MCF 10A (cell line): ENCODE data around the gene LRBA. TPM values are rescaled to one million over a fixed set of nuclear protein-coding genes. Genes with fewer than 3 reads are reported as not detected.
"Not testable (repeated sequence)": the region's sequence is repeated elsewhere in the genome, so short reads cannot be mapped to it uniquely, and the experiment has no call there.

Experiments
- BruUV-seq: library from RNA; stranded (reverse); fragments of 400-500 nt; replicated peaks from 2 replicates; lab custom pipeline; 2021; lab: Mats Ljungman, UMichigan
- CTCF ChIA-PET: fragments of 300-600 bp; sonication (Branson Sonifier 250); formaldehyde crosslinking; extraction: SDS; loops from one replicate; lab custom pipeline; 2021; ENCODE audit warnings: antibody characterized with exemption, inconsistent platforms; lab: Yijun Ruan, JAX
- POLR2A ChIA-PET: fragments of 300-600, 350-650 bp; sonication (Branson Sonifier 250); formaldehyde crosslinking; extraction: SDS; loops from one replicate; lab custom pipeline; 2020; ENCODE audit warnings: antibody characterized with exemption, inconsistent platforms; lab: Yijun Ruan, JAX
- DNase-seq: peaks from one replicate; pipeline ENCODE4 v3.0.0-alpha.2; 2018; ENCODE audit not compliant: unreplicated experiment
- H3K27ac Mint-ChIP-seq: one replicate; pipeline ENCODE4 v1.8.0; 2022; ENCODE audit warnings: mild to moderate bottlenecking, low read depth, mixed read lengths; ENCODE audit not compliant: unreplicated experiment
- H3K27me3 Mint-ChIP-seq: one replicate; pipeline ENCODE4 v1.8.0; 2022; ENCODE audit warnings: mixed read lengths; ENCODE audit not compliant: insufficient read depth, unreplicated experiment
- H3K36me3 Mint-ChIP-seq: one replicate; pipeline ENCODE4 v1.8.0; 2022; ENCODE audit warnings: mild to moderate bottlenecking, moderate library complexity, mixed read lengths; ENCODE audit not compliant: insufficient read depth, unreplicated experiment
- H3K4me1 Mint-ChIP-seq: one replicate; pipeline ENCODE4 v1.8.0; 2022; ENCODE audit warnings: mixed read lengths; ENCODE audit not compliant: insufficient read depth, unreplicated experiment
- H3K4me3 Mint-ChIP-seq: one replicate; pipeline ENCODE4 v1.8.0; 2022; ENCODE audit warnings: mild to moderate bottlenecking, moderate library complexity, mixed read lengths; ENCODE audit not compliant: unreplicated experiment
- H3K9me3 Mint-ChIP-seq: one replicate; pipeline ENCODE4 v1.8.0; 2022; ENCODE audit warnings: mixed read lengths; ENCODE audit not compliant: unreplicated experiment
- intact Hi-C: fragments of 100-400 bp; cut with micrococcal nuclease; formaldehyde crosslinking; loops from 2 replicates; pipeline ENCODE4 v1.14.1; 2022
- total RNA-seq: library from RNA; stranded (reverse); gene quantifications from 2 replicates; pipeline ENCODE4 v1.2.3, GENCODE V29; 2022
- TF ChIP-seq, protein P1 (sequence below): fragments of 200-600 bp; IDR thresholded peaks from one replicate; pipeline ENCODE4 v1.8.0; 2022; ENCODE audit warnings: antibody characterized with exemption, mild to moderate bottlenecking; ENCODE audit not compliant: unreplicated experiment

LRBA gene
- total RNA-seq, 1 experiment from 2014 or later = 64.5 TPM

GRCh38 chr4:150540959-150541360 is 474.1 kb downstream of the LRBA start:
- no peaks in the 10 kb centered on the region for H3K36me3 Mint-ChIP-seq
- intact Hi-C loops = no loop called here
- no peaks in the 10 kb centered on the region for H3K27me3 Mint-ChIP-seq
- BruUV-seq = no TSS peak
- no peak for DNase-seq
- H3K4me3 Mint-ChIP-seq = no peak overlapping the region
- ChIA-PET CTCF (interaction anchor here (0.5 to 0.7 kb wide), 2 partner anchors 235 to 391 kb away, joined by 3 to 8 read pairs; no protein-coding TSS in a partner anchor), POLR2A (interaction anchor here (0.7 to 1.5 kb wide), 2 partner anchors 9 to 183 kb away, joined by 3 read pairs; no protein-coding TSS in a partner anchor)
- no peaks in the 10 kb centered on the region for H3K4me1 Mint-ChIP-seq
- TF ChIP-seq, protein P1, sequence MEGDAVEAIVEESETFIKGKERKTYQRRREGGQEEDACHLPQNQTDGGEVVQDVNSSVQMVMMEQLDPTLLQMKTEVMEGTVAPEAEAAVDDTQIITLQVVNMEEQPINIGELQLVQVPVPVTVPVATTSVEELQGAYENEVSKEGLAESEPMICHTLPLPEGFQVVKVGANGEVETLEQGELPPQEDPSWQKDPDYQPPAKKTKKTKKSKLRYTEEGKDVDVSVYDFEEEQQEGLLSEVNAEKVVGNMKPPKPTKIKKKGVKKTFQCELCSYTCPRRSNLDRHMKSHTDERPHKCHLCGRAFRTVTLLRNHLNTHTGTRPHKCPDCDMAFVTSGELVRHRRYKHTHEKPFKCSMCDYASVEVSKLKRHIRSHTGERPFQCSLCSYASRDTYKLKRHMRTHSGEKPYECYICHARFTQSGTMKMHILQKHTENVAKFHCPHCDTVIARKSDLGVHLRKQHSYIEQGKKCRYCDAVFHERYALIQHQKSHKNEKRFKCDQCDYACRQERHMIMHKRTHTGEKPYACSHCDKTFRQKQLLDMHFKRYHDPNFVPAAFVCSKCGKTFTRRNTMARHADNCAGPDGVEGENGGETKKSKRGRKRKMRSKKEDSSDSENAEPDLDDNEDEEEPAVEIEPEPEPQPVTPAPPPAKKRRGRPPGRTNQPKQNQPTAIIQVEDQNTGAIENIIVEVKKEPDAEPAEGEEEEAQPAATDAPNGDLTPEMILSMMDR = no peak
- no peaks in the 10 kb centered on the region for H3K9me3 Mint-ChIP-seq
- no peak overlapping the region for H3K27ac Mint-ChIP-seq

GRCh38 chr4:150540536-150540935 is 474.5 kb downstream of the LRBA start:
- no peak for DNase-seq
- H3K4me1 Mint-ChIP-seq = no peaks in the 10 kb centered on the region
- intact Hi-C loops = no loop called here
- ChIA-PET CTCF (interaction anchor here (0.5 kb wide), 1 partner anchor 391 kb away, joined by 8 read pairs; no protein-coding TSS in a partner anchor), POLR2A (interaction anchor here (0.7 to 1.5 kb wide), 2 partner anchors 10 to 183 kb away, joined by 3 read pairs; no protein-coding TSS in a partner anchor)
- TF ChIP-seq, protein P1 = no peak
- no peaks in the 10 kb centered on the region for H3K27me3 Mint-ChIP-seq
- BruUV-seq = no TSS peak
- no peaks in the 10 kb centered on the region for H3K9me3 Mint-ChIP-seq
- no peak overlapping the region for H3K4me3 Mint-ChIP-seq
- no peaks in the 10 kb centered on the region for H3K36me3 Mint-ChIP-seq
- no peak overlapping the region for H3K27ac Mint-ChIP-seq

GRCh38 chr4:150537911-150538310 is 477.2 kb downstream of the LRBA start:
- DNase-seq, H3K4me1 Mint-ChIP-seq, CTCF ChIA-PET, H3K36me3 Mint-ChIP-seq, BruUV-seq, H3K4me3 Mint-ChIP-seq, H3K27me3 Mint-ChIP-seq, H3K27ac Mint-ChIP-seq, H3K9me3 Mint-ChIP-seq, intact Hi-C loops, POLR2A ChIA-PET: not testable (repeated sequence)

DNA sequence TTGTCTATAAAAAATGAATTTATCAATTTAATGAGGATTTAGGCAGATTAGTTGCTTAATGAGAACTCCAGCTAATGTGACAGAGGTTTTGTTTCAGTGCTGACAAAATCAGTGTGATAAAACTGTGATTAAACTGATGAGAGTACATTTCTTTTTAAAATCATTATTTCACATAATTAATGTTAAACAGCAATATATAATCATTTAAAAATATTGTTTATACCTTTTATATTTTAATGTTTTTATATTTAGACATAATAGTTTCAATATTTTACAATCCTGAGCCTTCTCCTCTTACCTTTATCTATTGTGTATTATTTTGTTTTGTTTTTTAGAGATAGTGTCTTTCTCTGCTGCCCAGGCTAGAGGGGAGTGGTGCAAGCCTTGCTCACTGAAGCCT is 480.3 kb downstream of the LRBA start:
- no peak for DNase-seq
- Mint-ChIP-seq H3K4me1 (no peaks in the 10 kb centered on the region), H3K27me3 (no peaks in the 10 kb centered on the region), H3K4me3 (no peak overlapping the region), H3K27ac (no peak overlapping the region), H3K36me3 (peaks cover 13% of the 10 kb centered on the region), H3K9me3 (no peaks in the 10 kb centered on the region)
- TF ChIP-seq, protein P1 = no peak
- POLR2A ChIA-PET = interaction anchor here (0.7 to 1.4 kb wide), 4 partner anchors 9 to 241 kb away, joined by 3 read pairs; no protein-coding TSS in a partner anchor
- BruUV-seq = no TSS peak
- intact Hi-C loops = no loop called here
- CTCF ChIA-PET = no interaction called here
